ENCODE measurements around the gene GPC5.
"Not testable (repeated sequence)": the region's sequence is repeated elsewhere in the genome, so short reads cannot be mapped to it uniquely, and the experiment has no call there.

GPC5 gene

GRCh38 chr13:92649140-92649813 lies 1250.9 kb downstream of the GPC5 start:
- DNase-seq (ENCODE audit: low read depth in 2 of 2) = no peak

- DNase-seq (ENCODE audit: low read depth in 2 of 2) = no peak
Measured at GRCh38 chr13:92656103-92656502, 1257.7 kb downstream of the GPC5 start.

GRCh38 chr13:92656648-92657047 lies 1258.2 kb downstream of the GPC5 start:
- DNase-seq (ENCODE audit: low read depth in 2 of 2) = no peak

GRCh38 chr13:92657565-92657964 lies 1259.1 kb downstream of the GPC5 start:
- DNase-seq (ENCODE audit: low read depth in 2 of 2) = peak in 1 of 2 experiments; percentile 3

- no peak for DNase-seq (ENCODE audit: low read depth in 2 of 2)
Measured at GRCh38 chr13:92658293-92658692, 1259.9 kb downstream of the GPC5 start.

GRCh38 chr13:92661406-92661805 lies 1263.0 kb downstream of the GPC5 start:
- no peak for DNase-seq (ENCODE audit: low read depth in 2 of 2)

- no peak for DNase-seq (ENCODE audit: low read depth in 2 of 2)
Measured at GRCh38 chr13:92668157-92668556, 1269.7 kb downstream of the GPC5 start.

GRCh38 chr13:92670096-92670495 lies 1271.7 kb downstream of the GPC5 start:
- DNase-seq (ENCODE audit: low read depth in 2 of 2) = no peak

- DNase-seq (ENCODE audit: low read depth in 2 of 2) = no peak
Measured at GRCh38 chr13:92671821-92672220, 1273.4 kb downstream of the GPC5 start.

GRCh38 chr13:92676246-92676645 lies 1277.8 kb downstream of the GPC5 start:
- DNase-seq (ENCODE audit: low read depth in 2 of 2) = no peak

GRCh38 chr13:92677571-92677970 lies 1279.2 kb downstream of the GPC5 start:
- DNase-seq (ENCODE audit: low read depth in 2 of 2) = no peak

- DNase-seq (ENCODE audit: low read depth in 2 of 2) = no peak
Measured at GRCh38 chr13:92679602-92680001, 1281.2 kb downstream of the GPC5 start.

GRCh38 chr13:92681239-92681638 lies 1282.8 kb downstream of the GPC5 start:
- DNase-seq (ENCODE audit: low read depth in 2 of 2) = no peak

GRCh38 chr13:92682832-92683517 lies 1284.6 kb downstream of the GPC5 start:
- no peak for DNase-seq (ENCODE audit: low read depth in 2 of 2)

- no peak for DNase-seq (ENCODE audit: low read depth in 2 of 2)
Measured at GRCh38 chr13:92694047-92694446, 1295.6 kb downstream of the GPC5 start.

GRCh38 chr13:92695827-92696226 lies 1297.4 kb downstream of the GPC5 start:
- not testable (repeated sequence) for DNase-seq (ENCODE audit: low read depth in 2 of 2)

GRCh38 chr13:92716749-92717148 lies 1318.3 kb downstream of the GPC5 start:
- DNase-seq (ENCODE audit: low read depth in 2 of 2) = peak in 1 of 2 experiments; percentile 4

GRCh38 chr13:92717857-92718256 lies 1319.4 kb downstream of the GPC5 start:
- DNase-seq (ENCODE audit: low read depth in 2 of 2) = no peak

- DNase-seq (ENCODE audit: low read depth in 2 of 2) = no peak
Measured at GRCh38 chr13:92719868-92720267, 1321.4 kb downstream of the GPC5 start.

GRCh38 chr13:92721620-92722019 lies 1323.2 kb downstream of the GPC5 start:
- DNase-seq (ENCODE audit: low read depth in 2 of 2) = no peak

- DNase-seq (ENCODE audit: low read depth in 2 of 2) = peak; percentile 19 to 21
Measured at GRCh38 chr13:92727118-92727517, 1328.7 kb downstream of the GPC5 start.

- DNase-seq (ENCODE audit: low read depth in 2 of 2) = no peak
Measured at GRCh38 chr13:92734068-92734467, 1335.6 kb downstream of the GPC5 start.

- DNase-seq (ENCODE audit: low read depth in 2 of 2) = no peak
Measured at GRCh38 chr13:92734545-92734944, 1336.1 kb downstream of the GPC5 start.

Measured in fibroblast of skin of left biceps (primary cell).